Astrocyte of the cerebellum (primary cell): Measurements from ENCODE around the gene BID.

ENCODE experiments used
- DNase-seq: peaks from one replicate; pipeline ENCODE4 v3.0.0-alpha.2; 2011; ENCODE audit warnings: low read depth
- H3K4me3 ChIP-seq: 2 replicates; pipeline ENCODE4 v1.5.1; 2011; ENCODE audit warnings: mild to moderate bottlenecking, low read depth, low read length, moderate library complexity
- CTCF ChIP-seq: IDR thresholded peaks from 2 replicates; pipeline ENCODE4 v1.5.1; 2012; ENCODE audit warnings: low read length, low read depth, moderate library complexity, mild to moderate bottlenecking; ENCODE audit errors: missing control alignments
- in situ Hi-C: cut with HindIII; loops from 2 replicates; pipeline ENCODE4 v1.10.0; 2017; ENCODE audit warnings: low sequenced_read_pairs

Gene BID

GRCh38 chr22:17777005-17777716 is 2.9 kb upstream of the BID start:
- in situ Hi-C loops, result no loop called here
- no peak overlapping the region for H3K4me3 ChIP-seq
- DNase-seq, result no peak
- TF ChIP-seq CTCF, result no peak

DNA sequence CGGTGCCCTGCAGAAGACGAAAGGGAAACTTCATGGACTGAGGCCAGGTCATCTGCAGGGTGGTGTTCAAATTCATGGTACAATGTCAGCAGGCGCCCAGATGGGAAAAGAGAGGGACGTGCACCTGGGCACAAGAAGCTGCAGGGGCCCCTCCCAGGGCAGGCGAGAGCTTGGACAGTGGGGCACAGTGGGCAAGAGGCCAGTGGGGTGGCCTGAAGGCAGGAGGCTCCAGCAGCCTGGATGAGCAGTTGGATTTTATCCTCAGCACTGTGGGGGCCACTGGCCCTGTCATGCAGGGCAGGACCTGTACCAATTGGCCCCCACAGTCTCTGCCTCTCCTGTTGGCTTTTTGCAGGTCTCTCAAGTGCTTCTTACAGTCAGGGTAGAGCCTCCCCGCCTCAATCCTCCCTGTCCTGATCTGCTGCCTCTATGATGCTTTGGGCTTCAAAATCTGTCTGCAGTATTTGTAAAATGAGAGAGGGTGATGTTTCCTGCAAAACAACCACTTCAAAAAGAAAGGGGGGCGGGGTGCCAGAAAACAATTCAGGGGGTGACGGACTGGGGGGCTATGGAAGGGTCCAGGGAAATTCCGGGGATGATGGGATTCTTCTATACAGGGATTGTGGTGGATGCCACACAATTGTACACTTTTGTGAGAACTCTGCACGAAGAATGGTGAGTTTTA is 1.7 kb upstream of the BID start:
- no peak for TF ChIP-seq CTCF
- DNase-seq, result no peak

DNA sequence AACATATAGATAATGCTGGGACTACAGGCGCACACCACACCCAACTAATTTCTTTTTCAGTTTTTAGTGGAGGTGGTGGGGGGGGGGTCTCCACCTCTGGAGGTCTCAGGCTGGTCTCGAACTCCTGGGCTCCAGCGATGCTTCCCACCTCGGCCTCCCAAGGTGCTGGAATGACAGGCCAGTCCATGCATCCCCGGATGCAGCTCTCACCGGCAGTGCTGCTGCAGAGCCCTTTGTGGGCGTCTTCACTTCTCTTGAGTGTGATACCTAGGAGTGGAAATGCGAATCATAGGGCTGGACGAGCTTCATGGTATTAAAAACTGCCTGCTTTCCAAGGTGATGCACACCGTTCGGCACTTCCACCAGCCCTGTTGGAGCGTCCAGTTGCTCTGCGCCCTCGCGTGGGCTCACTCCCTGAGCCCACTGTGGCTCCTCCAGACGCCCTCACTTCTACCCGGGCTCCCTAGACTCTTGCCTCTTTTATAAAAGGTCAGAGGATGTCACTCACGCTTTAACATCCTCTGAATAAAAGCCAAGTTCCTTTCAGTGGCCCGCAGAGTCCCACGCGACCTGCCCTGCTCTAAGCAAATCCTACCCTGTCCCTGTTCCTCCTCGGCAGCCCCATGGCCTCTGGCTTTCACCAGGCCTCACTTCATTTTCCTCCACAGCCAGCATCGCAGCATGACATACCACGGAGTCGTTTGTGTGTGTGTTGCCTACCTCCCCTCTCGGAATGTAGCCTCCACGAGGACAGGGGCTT is 837 bp upstream of the BID start:
- no peak for TF ChIP-seq CTCF
- in situ Hi-C loops, result no loop called here
- H3K4me3 ChIP-seq, result no peak overlapping the region
- no peak for DNase-seq

More for the DNA sequence above, 1.7 kb upstream of the BID start:
- in situ Hi-C loops, result no loop called here
- no peak overlapping the region for H3K4me3 ChIP-seq

DNA sequence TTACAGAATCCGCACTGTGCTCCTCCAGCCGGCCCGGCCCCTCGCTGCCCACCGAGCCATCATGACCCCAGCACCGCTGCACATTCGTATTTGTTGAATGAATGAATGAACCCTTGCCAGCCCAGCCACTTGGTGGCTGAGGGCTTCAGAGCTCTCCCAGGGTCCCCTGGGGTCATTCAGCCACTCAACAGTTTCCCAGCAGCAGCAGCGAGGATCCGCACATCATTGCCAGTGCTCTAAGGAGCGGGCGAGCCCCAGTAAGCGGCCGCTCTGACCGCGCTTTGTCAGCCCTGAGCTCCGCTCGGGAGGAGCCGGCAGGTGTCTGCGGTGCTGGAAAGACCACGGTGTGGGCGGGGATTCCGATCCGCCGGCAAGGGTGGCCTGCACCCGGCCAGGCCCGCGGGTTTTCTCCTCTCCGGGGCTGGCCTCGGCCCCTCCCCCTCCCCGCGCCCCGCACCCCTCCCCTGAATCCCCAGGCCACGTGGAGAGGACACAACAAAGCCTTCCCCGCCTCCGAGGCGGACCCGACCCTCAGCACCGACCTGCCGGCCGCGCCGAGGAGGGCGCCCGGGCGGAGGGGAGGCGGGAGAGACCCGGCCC is 563 bp downstream of the BID start:
- peak overlapping the region; percentile 55 for H3K4me3 ChIP-seq
- in situ Hi-C loops, result no loop called here
- no peak for TF ChIP-seq CTCF
- DNase-seq, result no peak

- no peak for DNase-seq
- TF ChIP-seq CTCF, result no peak
- in situ Hi-C loops, result no loop called here
- H3K4me3 ChIP-seq, result peak overlapping the region; percentile 55
These were observed 1.2 kb downstream of the BID start for GRCh38 chr22:17772958-17773605.
